GM10266 (cell line): Measurements from ENCODE around the gene TSBP1.

Experiments
- DNase-seq: peaks from one replicate; pipeline ENCODE4 v3.0.0; 2012; ENCODE audit errors: extremely low spot score
- CTCF ChIP-seq: IDR thresholded peaks from 2 replicates; pipeline ENCODE4 v1.5.1; 2012; ENCODE audit warnings: mild to moderate bottlenecking, low read depth; ENCODE audit not compliant: control insufficient read depth, insufficient read depth; ENCODE audit errors: missing control alignments

TSBP1 gene

GRCh38 chr6:32406197-32406596, 34.5 kb upstream of the TSBP1 start:
- DNase-seq: no peak
- no peak for TF ChIP-seq CTCF

GRCh38 chr6:32405656-32406055, 34.0 kb upstream of the TSBP1 start:
- DNase-seq: no peak
- TF ChIP-seq CTCF: no peak

- no peak for DNase-seq
- TF ChIP-seq CTCF: no peak
Observed at GRCh38 chr6:32402812-32403211, 31.1 kb upstream of the TSBP1 start.

- TF ChIP-seq CTCF: no peak
- DNase-seq: no peak
Observed at GRCh38 chr6:32401284-32401963, 29.7 kb upstream of the TSBP1 start.

- peak; percentile 67 for DNase-seq
- TF ChIP-seq CTCF: no peak
Observed at GRCh38 chr6:32397252-32397920, 25.7 kb upstream of the TSBP1 start.

GRCh38 chr6:32396028-32396427, 24.3 kb upstream of the TSBP1 start:
- no peak for DNase-seq
- no peak for TF ChIP-seq CTCF
